ENCODE data around the gene ATRNL1.

DNA sequence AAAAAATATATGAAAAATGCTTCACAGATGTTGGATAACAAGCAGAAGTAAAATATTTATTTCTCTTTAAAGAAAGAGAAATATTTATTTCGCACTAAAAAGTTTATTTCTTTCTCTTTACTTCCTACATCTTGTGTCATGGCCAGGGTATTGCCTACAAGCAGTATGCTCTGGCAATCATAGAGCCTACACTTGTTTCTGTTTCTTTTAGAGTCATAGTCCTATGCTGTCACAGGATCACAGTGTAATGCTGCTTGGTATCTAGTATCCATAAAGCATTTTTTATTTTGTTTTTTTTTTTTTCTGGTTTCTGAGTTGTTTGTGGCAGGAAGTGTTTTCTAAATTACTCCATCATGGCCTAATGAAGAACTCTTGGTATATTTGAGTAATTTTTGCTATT, 116.0 kb downstream of the ATRNL1 start:
- TF ChIP-seq, protein P1, sequence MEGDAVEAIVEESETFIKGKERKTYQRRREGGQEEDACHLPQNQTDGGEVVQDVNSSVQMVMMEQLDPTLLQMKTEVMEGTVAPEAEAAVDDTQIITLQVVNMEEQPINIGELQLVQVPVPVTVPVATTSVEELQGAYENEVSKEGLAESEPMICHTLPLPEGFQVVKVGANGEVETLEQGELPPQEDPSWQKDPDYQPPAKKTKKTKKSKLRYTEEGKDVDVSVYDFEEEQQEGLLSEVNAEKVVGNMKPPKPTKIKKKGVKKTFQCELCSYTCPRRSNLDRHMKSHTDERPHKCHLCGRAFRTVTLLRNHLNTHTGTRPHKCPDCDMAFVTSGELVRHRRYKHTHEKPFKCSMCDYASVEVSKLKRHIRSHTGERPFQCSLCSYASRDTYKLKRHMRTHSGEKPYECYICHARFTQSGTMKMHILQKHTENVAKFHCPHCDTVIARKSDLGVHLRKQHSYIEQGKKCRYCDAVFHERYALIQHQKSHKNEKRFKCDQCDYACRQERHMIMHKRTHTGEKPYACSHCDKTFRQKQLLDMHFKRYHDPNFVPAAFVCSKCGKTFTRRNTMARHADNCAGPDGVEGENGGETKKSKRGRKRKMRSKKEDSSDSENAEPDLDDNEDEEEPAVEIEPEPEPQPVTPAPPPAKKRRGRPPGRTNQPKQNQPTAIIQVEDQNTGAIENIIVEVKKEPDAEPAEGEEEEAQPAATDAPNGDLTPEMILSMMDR (IDR thresholded peaks at IDR 0.05) = no peak
- no peak for TF ChIP-seq USF2 (CRISPR knock-in tag; IDR thresholded peaks at IDR 0.05)
- TF ChIP-seq, protein P2, sequence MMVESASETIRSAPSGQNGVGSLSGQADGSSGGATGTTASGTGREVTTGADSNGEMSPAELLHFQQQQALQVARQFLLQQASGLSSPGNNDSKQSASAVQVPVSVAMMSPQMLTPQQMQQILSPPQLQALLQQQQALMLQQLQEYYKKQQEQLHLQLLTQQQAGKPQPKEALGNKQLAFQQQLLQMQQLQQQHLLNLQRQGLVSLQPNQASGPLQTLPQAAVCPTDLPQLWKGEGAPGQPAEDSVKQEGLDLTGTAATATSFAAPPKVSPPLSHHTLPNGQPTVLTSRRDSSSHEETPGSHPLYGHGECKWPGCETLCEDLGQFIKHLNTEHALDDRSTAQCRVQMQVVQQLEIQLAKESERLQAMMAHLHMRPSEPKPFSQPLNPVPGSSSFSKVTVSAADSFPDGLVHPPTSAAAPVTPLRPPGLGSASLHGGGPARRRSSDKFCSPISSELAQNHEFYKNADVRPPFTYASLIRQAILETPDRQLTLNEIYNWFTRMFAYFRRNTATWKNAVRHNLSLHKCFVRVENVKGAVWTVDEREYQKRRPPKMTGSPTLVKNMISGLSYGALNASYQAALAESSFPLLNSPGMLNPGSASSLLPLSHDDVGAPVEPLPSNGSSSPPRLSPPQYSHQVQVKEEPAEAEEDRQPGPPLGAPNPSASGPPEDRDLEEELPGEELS (CRISPR knock-in tag; IDR thresholded peaks at IDR 0.05) = no peak
- no peak for TF ChIP-seq ZNF425 (CRISPR knock-in tag; conservative IDR thresholded peaks at IDR 0.05)
- TF ChIP-seq USF1 (CRISPR knock-in tag; IDR thresholded peaks at IDR 0.05) = no peak
- TF ChIP-seq, protein P3, sequence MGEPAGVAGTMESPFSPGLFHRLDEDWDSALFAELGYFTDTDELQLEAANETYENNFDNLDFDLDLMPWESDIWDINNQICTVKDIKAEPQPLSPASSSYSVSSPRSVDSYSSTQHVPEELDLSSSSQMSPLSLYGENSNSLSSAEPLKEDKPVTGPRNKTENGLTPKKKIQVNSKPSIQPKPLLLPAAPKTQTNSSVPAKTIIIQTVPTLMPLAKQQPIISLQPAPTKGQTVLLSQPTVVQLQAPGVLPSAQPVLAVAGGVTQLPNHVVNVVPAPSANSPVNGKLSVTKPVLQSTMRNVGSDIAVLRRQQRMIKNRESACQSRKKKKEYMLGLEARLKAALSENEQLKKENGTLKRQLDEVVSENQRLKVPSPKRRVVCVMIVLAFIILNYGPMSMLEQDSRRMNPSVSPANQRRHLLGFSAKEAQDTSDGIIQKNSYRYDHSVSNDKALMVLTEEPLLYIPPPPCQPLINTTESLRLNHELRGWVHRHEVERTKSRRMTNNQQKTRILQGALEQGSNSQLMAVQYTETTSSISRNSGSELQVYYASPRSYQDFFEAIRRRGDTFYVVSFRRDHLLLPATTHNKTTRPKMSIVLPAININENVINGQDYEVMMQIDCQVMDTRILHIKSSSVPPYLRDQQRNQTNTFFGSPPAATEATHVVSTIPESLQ (CRISPR knock-in tag; IDR thresholded peaks at IDR 0.05) = no peak
- no peak for TF ChIP-seq ZNF416 (CRISPR knock-in tag; IDR thresholded peaks at IDR 0.05)
- TF ChIP-seq HMGXB4 (CRISPR knock-in tag; IDR thresholded peaks at IDR 0.05) = no peak
